ENCODE results near the gene HID1. TPM values are rescaled to one million over a fixed set of nuclear protein-coding genes. Genes with fewer than 3 reads are reported as not detected.
"Not testable (repeated sequence)": the region's sequence is repeated elsewhere in the genome, so short reads cannot be mapped to it uniquely, and the experiment has no call there.

Gene HID1
- total RNA-seq, 4 donors from 2014 or later: 80.0 to 148 (median 124) TPM

DNA sequence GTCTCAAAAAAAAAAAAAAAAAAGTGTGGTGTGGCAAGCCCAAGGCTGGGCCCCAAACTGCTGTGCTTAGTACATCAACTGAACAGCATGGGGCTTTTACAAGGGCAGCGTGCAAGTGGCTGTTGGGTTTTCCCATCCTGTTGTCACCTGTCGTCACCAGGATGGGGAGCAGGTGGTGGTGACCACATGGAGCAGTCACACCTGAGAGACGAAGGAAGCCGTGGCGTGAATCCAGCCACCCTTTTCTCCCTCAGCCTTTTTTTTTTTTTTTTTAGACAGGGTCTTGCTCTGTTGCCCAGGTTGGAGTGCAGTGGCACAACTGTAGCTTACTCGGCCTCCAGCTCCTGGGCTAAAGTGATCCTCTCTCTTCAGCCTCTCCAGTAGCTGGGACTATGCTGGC, 35.8 kb upstream of the HID1 start:
- TF ChIP-seq, protein P1, sequence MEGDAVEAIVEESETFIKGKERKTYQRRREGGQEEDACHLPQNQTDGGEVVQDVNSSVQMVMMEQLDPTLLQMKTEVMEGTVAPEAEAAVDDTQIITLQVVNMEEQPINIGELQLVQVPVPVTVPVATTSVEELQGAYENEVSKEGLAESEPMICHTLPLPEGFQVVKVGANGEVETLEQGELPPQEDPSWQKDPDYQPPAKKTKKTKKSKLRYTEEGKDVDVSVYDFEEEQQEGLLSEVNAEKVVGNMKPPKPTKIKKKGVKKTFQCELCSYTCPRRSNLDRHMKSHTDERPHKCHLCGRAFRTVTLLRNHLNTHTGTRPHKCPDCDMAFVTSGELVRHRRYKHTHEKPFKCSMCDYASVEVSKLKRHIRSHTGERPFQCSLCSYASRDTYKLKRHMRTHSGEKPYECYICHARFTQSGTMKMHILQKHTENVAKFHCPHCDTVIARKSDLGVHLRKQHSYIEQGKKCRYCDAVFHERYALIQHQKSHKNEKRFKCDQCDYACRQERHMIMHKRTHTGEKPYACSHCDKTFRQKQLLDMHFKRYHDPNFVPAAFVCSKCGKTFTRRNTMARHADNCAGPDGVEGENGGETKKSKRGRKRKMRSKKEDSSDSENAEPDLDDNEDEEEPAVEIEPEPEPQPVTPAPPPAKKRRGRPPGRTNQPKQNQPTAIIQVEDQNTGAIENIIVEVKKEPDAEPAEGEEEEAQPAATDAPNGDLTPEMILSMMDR (IDR thresholded peaks at IDR 0.05): no peak
- no peak for TF ChIP-seq POLR2A (IDR thresholded peaks at IDR 0.05)
- DNase-seq: no peak
- H3K36me3 ChIP-seq: peaks cover 0 to 15% (median 0%) of the 10 kb centered on the region in 3 donors

DNA sequence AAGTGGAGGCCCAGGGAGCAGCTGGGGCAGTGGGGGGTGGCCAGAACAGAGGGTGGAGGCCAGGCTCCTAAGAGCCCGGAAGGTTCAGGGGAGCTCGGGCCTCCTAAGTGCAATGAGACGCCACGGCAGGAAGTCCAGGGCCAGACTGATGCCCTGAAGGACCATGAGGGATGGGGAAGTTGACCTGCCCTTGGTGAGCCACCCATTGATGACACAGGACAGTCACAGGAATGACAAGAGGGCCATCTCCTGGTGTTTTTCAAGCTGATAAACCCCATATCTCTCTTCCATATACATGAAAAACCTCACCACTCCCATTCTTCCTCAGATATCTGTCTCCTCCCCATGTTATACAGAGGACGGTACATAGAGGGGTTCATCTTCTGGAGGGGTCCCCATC, 34.1 kb upstream of the HID1 start:
- H3K36me3 ChIP-seq: peaks cover 0 to 29% (median 0%) of the 10 kb centered on the region in 3 donors
- DNase-seq: no peak
- TF ChIP-seq, protein P1 (IDR thresholded peaks at IDR 0.05): peak in 3 of 6 experiments; percentile 37 to 46 (median 43)
- no peak for TF ChIP-seq POLR2A (IDR thresholded peaks at IDR 0.05)
- no peak overlapping the region for H3K27ac ChIP-seq
- no peaks in the 10 kb centered on the region for H3K9me3 ChIP-seq
- H3K27me3 ChIP-seq: no peaks in the 10 kb centered on the region
- no peak overlapping the region for H3K4me3 ChIP-seq
- H3K4me1 ChIP-seq: peaks cover 0 to 6% (median 0%) of the 10 kb centered on the region in 4 donors

More for the DNA sequence above, 35.8 kb upstream of the HID1 start:
- H3K9me3 ChIP-seq: no peaks in the 10 kb centered on the region
- H3K27ac ChIP-seq: no peak overlapping the region
- H3K4me1 ChIP-seq: peaks cover 0 to 16% (median 5%) of the 10 kb centered on the region in 4 donors
- H3K4me3 ChIP-seq: no peak overlapping the region
- H3K27me3 ChIP-seq: no peaks in the 10 kb centered on the region

DNA sequence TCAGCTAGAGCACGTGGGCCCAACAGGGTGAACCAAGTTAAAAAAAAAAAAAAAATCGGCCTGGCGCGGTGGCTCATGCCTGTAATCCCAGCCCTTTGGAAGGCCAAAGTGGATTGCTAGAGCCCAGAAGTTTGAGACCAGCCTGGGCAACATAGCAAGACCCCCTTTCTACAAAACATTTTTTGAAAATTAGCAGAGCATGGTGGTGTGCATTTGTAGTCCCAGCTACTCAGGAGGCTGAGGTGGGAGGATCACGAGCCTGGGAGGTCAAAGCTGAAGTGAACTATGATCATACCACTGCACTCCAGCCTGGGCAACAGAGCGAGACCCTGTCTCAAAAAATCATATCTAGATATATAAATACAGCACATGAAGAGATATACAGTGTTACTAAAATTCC, 33.5 kb upstream of the HID1 start:
- H3K4me3 ChIP-seq, DNase-seq, H3K27me3 ChIP-seq, H3K27ac ChIP-seq, H3K4me1 ChIP-seq, H3K9me3 ChIP-seq: not testable (repeated sequence)
- H3K36me3 ChIP-seq: peaks cover 0 to 35% (median 0%) of the 10 kb centered on the region in 3 donors

DNA sequence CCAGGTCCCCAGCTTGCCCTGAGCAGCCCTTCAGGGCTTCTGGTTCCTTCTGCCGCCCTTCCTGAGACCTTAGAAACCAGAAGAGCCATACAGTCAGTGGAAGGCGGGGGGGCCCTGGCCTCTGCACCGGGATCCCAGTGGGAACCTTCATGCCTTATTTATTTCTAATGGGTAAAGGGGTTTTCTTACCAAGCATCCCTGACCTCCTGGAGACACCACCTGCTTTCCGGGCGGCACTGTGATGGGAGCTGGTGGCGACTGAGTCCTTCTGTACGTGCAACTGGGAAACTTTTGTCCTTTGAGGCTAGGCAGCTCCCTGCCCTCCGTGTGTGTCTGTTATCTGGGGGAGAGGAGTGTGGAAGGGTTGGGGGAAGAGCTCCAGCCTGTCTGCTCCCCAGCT, 32.7 kb upstream of the HID1 start:
- no peak for DNase-seq
- peaks cover 0 to 41% (median 0%) of the 10 kb centered on the region in 3 donors for H3K36me3 ChIP-seq
- H3K9me3 ChIP-seq: no peaks in the 10 kb centered on the region
- H3K27me3 ChIP-seq: no peaks in the 10 kb centered on the region
- TF ChIP-seq, protein P1 (IDR thresholded peaks at IDR 0.05): no peak
- no peak for TF ChIP-seq POLR2A (IDR thresholded peaks at IDR 0.05)
- no peak overlapping the region for H3K4me3 ChIP-seq
- H3K4me1 ChIP-seq: no peaks in the 10 kb centered on the region
- H3K27ac ChIP-seq: no peak overlapping the region

- DNase-seq: no peak
- no peak for TF ChIP-seq POLR2A (IDR thresholded peaks at IDR 0.05)
- H3K36me3 ChIP-seq: peaks cover 0 to 50% (median 0%) of the 10 kb centered on the region in 3 donors
These were observed 31.8 kb upstream of the HID1 start for GRCh38 chr17:75004371-75004770.

GRCh38 chr17:75003957-75004355, 31.4 kb upstream of the HID1 start:
- no peaks in the 10 kb centered on the region for H3K9me3 ChIP-seq
- peaks cover 0 to 51% (median 0%) of the 10 kb centered on the region in 3 donors for H3K36me3 ChIP-seq
- H3K4me1 ChIP-seq: no peaks in the 10 kb centered on the region
- no peak overlapping the region for H3K4me3 ChIP-seq
- H3K27ac ChIP-seq: no peak overlapping the region
- no peaks in the 10 kb centered on the region for H3K27me3 ChIP-seq
- DNase-seq: no peak
- TF ChIP-seq, protein P1 (IDR thresholded peaks at IDR 0.05): no peak
- TF ChIP-seq POLR2A (IDR thresholded peaks at IDR 0.05): no peak

More at GRCh38 chr17:75004371-75004770, 31.8 kb upstream of the HID1 start:
- Histone ChIP-seq H3K27ac (no peak overlapping the region), H3K4me3 (no peak overlapping the region), H3K4me1 (no peaks in the 10 kb centered on the region), H3K27me3 (no peaks in the 10 kb centered on the region), H3K9me3 (no peaks in the 10 kb centered on the region)
